D721Med (cell line): ENCODE results near the gene BRICD5.

ENCODE experiments used
- DNase-seq: peaks from one replicate; pipeline ENCODE4 v3.0.0; 2011; ENCODE audit warnings: low spot score; ENCODE audit not compliant: insufficient read length
- FAIRE-seq: peaks from 2 replicates; lab custom pipeline; 2011; peaks lifted over from hg19 to GRCh38; lab: Jason Lieb, UNC
- TF ChIP-seq, protein P1 (sequence below): IDR thresholded peaks from 2 replicates; pipeline ENCODE4 v1.5.1; 2012; ENCODE audit warnings: mild to moderate bottlenecking, control low read depth; ENCODE audit not compliant: insufficient read depth; ENCODE audit errors: missing control alignments

The BRICD5 gene

DNA sequence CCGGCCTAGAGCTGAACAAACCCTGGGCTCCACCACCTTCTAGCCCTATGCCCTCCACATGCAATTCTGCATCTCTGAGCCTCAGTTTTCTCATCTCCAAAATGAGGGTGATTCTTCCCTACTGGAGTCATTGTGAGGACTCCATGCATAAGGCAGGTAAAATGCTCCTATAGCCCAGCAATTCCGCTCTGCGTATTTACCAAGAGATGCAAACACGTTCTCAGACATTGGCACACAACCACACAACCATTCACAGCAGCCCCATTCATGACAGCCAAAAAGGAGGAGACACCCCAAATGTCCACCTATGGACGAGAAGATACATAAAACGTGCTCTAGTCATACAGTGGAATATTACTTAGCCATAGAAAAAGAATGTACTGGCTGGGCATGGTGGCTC lies 10.3 kb downstream of the BRICD5 start:
- DNase-seq (no peak), FAIRE-seq (no peak)
- TF ChIP-seq, protein P1, sequence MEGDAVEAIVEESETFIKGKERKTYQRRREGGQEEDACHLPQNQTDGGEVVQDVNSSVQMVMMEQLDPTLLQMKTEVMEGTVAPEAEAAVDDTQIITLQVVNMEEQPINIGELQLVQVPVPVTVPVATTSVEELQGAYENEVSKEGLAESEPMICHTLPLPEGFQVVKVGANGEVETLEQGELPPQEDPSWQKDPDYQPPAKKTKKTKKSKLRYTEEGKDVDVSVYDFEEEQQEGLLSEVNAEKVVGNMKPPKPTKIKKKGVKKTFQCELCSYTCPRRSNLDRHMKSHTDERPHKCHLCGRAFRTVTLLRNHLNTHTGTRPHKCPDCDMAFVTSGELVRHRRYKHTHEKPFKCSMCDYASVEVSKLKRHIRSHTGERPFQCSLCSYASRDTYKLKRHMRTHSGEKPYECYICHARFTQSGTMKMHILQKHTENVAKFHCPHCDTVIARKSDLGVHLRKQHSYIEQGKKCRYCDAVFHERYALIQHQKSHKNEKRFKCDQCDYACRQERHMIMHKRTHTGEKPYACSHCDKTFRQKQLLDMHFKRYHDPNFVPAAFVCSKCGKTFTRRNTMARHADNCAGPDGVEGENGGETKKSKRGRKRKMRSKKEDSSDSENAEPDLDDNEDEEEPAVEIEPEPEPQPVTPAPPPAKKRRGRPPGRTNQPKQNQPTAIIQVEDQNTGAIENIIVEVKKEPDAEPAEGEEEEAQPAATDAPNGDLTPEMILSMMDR, result no peak

GRCh38 chr16:2199621-2200139 lies 11.0 kb downstream of the BRICD5 start:
- DNase-seq (no peak), FAIRE-seq (no peak)
- TF ChIP-seq, protein P1, result no peak

DNA sequence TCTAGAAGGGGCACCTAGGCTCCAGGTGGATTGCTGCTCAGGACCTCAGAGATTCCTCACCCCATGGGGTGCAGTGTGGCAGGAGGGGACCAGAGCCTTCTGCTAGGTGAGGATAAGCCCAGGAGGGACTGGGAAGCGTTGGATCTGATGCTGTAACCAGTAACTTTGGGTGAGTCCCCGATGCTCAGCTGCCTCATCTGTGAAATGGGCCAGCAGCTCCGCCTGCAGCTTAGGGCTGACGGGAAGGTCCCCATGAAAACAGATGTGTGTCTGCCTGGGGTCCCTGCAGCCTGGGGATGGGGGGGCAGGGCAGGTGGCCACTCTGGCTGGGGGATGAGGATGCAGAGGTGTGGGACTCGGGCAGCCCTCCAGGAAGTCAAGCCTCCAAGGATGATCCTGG lies 11.6 kb downstream of the BRICD5 start:
- FAIRE-seq (no peak), DNase-seq (no peak)
- TF ChIP-seq, protein P1, result no peak

DNA sequence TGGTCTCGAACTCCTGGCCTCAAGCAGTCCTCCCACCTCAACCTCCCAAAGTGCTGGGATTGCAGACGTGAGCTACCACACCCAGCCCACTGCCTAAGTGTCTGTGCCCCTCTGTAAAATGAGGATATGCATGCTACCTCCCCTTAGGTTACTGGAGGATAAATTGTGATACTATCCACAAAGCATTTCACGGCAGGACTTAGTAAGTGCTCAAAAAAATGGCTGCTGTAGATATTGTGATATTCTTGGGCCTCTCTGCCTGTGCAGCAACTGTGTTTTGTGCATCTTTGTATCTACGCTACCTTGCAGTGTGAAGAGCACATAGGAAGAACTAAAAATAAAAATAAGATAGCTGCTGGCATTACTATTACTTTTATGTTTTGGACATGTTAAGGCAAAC lies 12.4 kb downstream of the BRICD5 start:
- DNase-seq, result no peak
- TF ChIP-seq, protein P1, result no peak

GRCh38 chr16:2197765-2198164 lies 12.9 kb downstream of the BRICD5 start:
- FAIRE-seq (no peak), DNase-seq (no peak)
- TF ChIP-seq, protein P1, result no peak

More for the DNA sequence above, 12.4 kb downstream of the BRICD5 start:
- FAIRE-seq, result no peak

- FAIRE-seq, result no peak
- no peak for DNase-seq
- TF ChIP-seq, protein P1, result no peak
These were observed 13.6 kb downstream of the BRICD5 start for GRCh38 chr16:2196981-2197511.

DNA sequence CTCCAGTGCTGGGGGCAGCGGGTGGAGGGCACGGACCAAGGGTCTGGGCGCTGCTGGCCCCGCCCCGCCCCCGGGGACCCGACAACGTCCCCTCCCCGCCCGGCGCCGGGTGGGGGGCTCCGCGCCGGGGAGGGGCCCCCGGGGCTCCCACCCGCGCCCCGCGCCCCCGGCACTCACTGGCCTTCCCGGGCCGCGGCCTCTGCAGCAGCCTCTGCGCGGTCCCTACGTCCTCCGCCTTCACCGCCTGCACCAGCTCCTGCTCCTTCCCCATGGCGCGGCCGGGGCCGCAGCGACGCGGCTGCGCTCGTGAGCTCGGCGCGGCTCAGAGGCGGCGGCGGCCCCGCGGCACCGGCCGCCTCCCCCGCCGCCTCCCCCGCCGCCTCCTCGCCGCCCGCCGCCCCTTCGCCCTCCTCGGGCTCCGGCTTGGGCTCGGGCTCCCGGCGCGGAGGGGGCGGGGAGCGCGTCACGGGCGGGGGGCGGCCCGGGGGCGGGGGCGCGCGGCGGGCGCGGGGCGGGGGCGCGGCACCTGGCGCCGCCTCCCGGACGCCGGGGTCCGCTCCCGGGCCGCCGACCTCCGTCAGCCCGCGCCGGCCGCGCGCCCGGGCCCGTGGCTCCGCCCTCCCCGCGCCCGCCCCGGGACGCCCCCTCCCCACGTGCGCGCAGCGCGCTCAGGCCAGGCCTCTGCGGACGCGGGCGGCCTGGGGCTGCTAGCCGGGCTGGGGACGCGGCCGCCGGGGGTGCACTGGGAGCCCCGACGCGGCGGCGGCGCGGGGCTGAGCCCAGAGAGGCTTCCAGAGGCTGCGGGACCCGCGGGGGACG lies 14.3 kb downstream of the BRICD5 start, which contains the start of gene CASKIN1:
Gene CASKIN1, minus strand, starts transcription at position 444 of the 819 bp plus-strand sequence. Its CDS starts 173 bp downstream, at position 271.
- DNase-seq, result peak; percentile 53
- TF ChIP-seq, protein P1, result no peak
- no peak for FAIRE-seq
